ENCODE results near the gene DNAJC25. TPM values are rescaled to one million over a fixed set of nuclear protein-coding genes. Genes with fewer than 3 reads are reported as not detected.

Gene DNAJC25
- total RNA-seq, 1 experiment from 2014 or later = 6.0 TPM

- ChIA-PET CTCF (interaction anchor here (0.6 kb wide), 1 partner anchor 1082 kb away, joined by 9 read pairs; no protein-coding TSS in a partner anchor), POLR2A (no interaction called here)
- no TSS peak for BruUV-seq (replicated peaks)
- intact Hi-C loops (cut with micrococcal nuclease; ENCODE audit: unreplicated experiment) = no loop called here
- no peaks in the 10 kb centered on the region for H3K9me3 ChIP-seq (ENCODE audit: control insufficient read depth, insufficient read depth, low read depth, low read length)
- H3K27me3 ChIP-seq (ENCODE audit: control insufficient read depth, insufficient read depth, low read length) = no peaks in the 10 kb centered on the region
- DNase-seq (ENCODE audit: low read depth, low spot score) = no peak
- H3K36me3 ChIP-seq (ENCODE audit: control insufficient read depth, insufficient read depth, low read length) = no peaks in the 10 kb centered on the region
- H3K4me1 ChIP-seq (ENCODE audit: control insufficient read depth, insufficient read depth, low read length) = no peaks in the 10 kb centered on the region
- TF ChIP-seq TCF7L2 (IDR thresholded peaks at IDR 0.05; ENCODE audit: low read depth, low read length) = no peak
- TF ChIP-seq CTCF (IDR thresholded peaks at IDR 0.05) = no peak
- TF ChIP-seq SIN3A (IDR thresholded peaks at IDR 0.05; ENCODE audit: borderline replicate concordance, insufficient read depth, low read depth, low read length) = no peak
- TF ChIP-seq REST (IDR thresholded peaks at IDR 0.05; ENCODE audit: insufficient read depth in 1 of 2, low read depth in 2 of 2, low read length in 1 of 2) = no peak
- TF ChIP-seq POLR2AphosphoS5 (IDR thresholded peaks at IDR 0.05; ENCODE audit: low read depth, low read length) = no peak
- ATAC-seq = no peak
- no peak overlapping the region for H3K27ac ChIP-seq (ENCODE audit: low read length)
- in situ Hi-C loops (cut with HindIII; ENCODE audit: low pct_unique_long_range_greater_than_20kb, low sequenced_read_pairs) = no loop called here
- H3K4me3 ChIP-seq (ENCODE audit: low read depth in 2 of 2, low read length in 2 of 2) = no peak overlapping the region
Measured at GRCh38 chr9:111605041-111605559, 26.0 kb upstream of the DNAJC25 start.

GRCh38 chr9:111610149-111610548 is 21.0 kb upstream of the DNAJC25 start:
- BruUV-seq (replicated peaks) = no TSS peak
- in situ Hi-C loops (cut with HindIII; ENCODE audit: low pct_unique_long_range_greater_than_20kb, low sequenced_read_pairs) = no loop called here
- CTCF ChIA-PET = interaction anchor here (0.6 to 1.2 kb wide), 2 partner anchors 11 to 281 kb away, joined by 3 read pairs; no protein-coding TSS in a partner anchor

GRCh38 chr9:111610845-111611244 is 20.3 kb upstream of the DNAJC25 start:
- DNase-seq (ENCODE audit: low read depth, low spot score) = no peak
- Histone ChIP-seq H3K4me1 (ENCODE audit: control insufficient read depth, insufficient read depth, low read length) (no peaks in the 10 kb centered on the region), H3K9me3 (ENCODE audit: control insufficient read depth, insufficient read depth, low read depth, low read length) (no peaks in the 10 kb centered on the region), H3K36me3 (ENCODE audit: control insufficient read depth, insufficient read depth, low read length) (no peaks in the 10 kb centered on the region), H3K27ac (ENCODE audit: low read length) (no peak overlapping the region), H3K4me3 (ENCODE audit: low read depth in 2 of 2, low read length in 2 of 2) (no peak overlapping the region), H3K27me3 (ENCODE audit: control insufficient read depth, insufficient read depth, low read length) (no peaks in the 10 kb centered on the region)
- in situ Hi-C loops (cut with HindIII; ENCODE audit: low pct_unique_long_range_greater_than_20kb, low sequenced_read_pairs) (no loop called here), intact Hi-C loops (cut with micrococcal nuclease; ENCODE audit: unreplicated experiment) (no loop called here)
- ChIA-PET POLR2A (interaction anchor here (0.5 to 1.2 kb wide), 2 partner anchors 14 to 109 kb away, joined by 3 to 10 read pairs; no protein-coding TSS in a partner anchor), CTCF (interaction anchor here (1.2 kb wide), 1 partner anchor 11 kb away, joined by 3 read pairs; no protein-coding TSS in a partner anchor)
- BruUV-seq (replicated peaks) = no TSS peak
- TF ChIP-seq CTCF (IDR thresholded peaks at IDR 0.05) (no peak), REST (IDR thresholded peaks at IDR 0.05; ENCODE audit: insufficient read depth in 1 of 2, low read depth in 2 of 2, low read length in 1 of 2) (no peak), POLR2AphosphoS5 (IDR thresholded peaks at IDR 0.05; ENCODE audit: low read depth, low read length) (no peak), TCF7L2 (IDR thresholded peaks at IDR 0.05; ENCODE audit: low read depth, low read length) (no peak), SIN3A (IDR thresholded peaks at IDR 0.05; ENCODE audit: borderline replicate concordance, insufficient read depth, low read depth, low read length) (no peak)
- ATAC-seq = no peak

More at GRCh38 chr9:111610149-111610548, 21.0 kb upstream of the DNAJC25 start:
- Histone ChIP-seq H3K4me1 (ENCODE audit: control insufficient read depth, insufficient read depth, low read length) (no peaks in the 10 kb centered on the region), H3K36me3 (ENCODE audit: control insufficient read depth, insufficient read depth, low read length) (no peaks in the 10 kb centered on the region), H3K9me3 (ENCODE audit: control insufficient read depth, insufficient read depth, low read depth, low read length) (no peaks in the 10 kb centered on the region), H3K27ac (ENCODE audit: low read length) (no peak overlapping the region), H3K4me3 (ENCODE audit: low read depth in 2 of 2, low read length in 2 of 2) (no peak overlapping the region), H3K27me3 (ENCODE audit: control insufficient read depth, insufficient read depth, low read length) (no peaks in the 10 kb centered on the region)
- DNase-seq (ENCODE audit: low read depth, low spot score) (no peak), ATAC-seq (no peak)
- no peak for TF ChIP-seq POLR2AphosphoS5 (IDR thresholded peaks at IDR 0.05; ENCODE audit: low read depth, low read length)
- POLR2A ChIA-PET = interaction anchor here (0.5 to 1.2 kb wide), 2 partner anchors 14 to 109 kb away, joined by 3 to 10 read pairs; no protein-coding TSS in a partner anchor
- intact Hi-C loops (cut with micrococcal nuclease; ENCODE audit: unreplicated experiment) = no loop called here
